Neural cell (in vitro differentiated cells): Measurements from ENCODE around the gene SAMMSON.

ENCODE experiments used
- POLR2AphosphoS5 ChIP-seq: IDR thresholded peaks from 2 replicates; pipeline ENCODE4 v1.6.1; 2012
- RAD21 ChIP-seq: fragments of 450-650 bp; conservative IDR thresholded peaks from 2 replicates; pipeline ENCODE4 v1.6.1; 2014; ENCODE audit warnings: antibody characterized with exemption, mild to moderate bottlenecking, moderate library complexity
- TF ChIP-seq, protein P1 (sequence below): fragments of 450-650 bp; IDR thresholded peaks from 2 replicates; pipeline ENCODE4 v1.5.1; 2014; ENCODE audit warnings: antibody characterized with exemption, mild to moderate bottlenecking, moderate library complexity; ENCODE audit not compliant: poor library complexity, severe bottlenecking

DNA sequence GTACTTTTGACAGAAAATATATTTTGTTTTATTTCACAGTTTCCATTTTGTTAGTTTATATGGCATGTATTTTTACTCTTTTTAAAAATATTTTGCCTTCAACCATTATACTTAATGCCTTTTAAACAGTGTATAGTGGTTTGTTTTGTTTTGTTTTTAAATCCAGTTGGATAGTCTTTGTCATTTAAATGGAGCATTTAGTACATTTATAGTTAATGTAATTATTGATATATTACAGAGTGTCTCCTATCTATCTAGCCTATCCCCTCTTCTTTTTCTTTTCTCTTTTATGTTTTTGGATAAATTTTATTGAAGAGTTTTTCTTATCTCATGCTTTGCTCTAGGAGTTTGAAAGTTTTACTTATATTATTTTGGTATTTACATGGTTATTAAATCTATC is 3.6 kb downstream of the SAMMSON start:
- TF ChIP-seq, protein P1, sequence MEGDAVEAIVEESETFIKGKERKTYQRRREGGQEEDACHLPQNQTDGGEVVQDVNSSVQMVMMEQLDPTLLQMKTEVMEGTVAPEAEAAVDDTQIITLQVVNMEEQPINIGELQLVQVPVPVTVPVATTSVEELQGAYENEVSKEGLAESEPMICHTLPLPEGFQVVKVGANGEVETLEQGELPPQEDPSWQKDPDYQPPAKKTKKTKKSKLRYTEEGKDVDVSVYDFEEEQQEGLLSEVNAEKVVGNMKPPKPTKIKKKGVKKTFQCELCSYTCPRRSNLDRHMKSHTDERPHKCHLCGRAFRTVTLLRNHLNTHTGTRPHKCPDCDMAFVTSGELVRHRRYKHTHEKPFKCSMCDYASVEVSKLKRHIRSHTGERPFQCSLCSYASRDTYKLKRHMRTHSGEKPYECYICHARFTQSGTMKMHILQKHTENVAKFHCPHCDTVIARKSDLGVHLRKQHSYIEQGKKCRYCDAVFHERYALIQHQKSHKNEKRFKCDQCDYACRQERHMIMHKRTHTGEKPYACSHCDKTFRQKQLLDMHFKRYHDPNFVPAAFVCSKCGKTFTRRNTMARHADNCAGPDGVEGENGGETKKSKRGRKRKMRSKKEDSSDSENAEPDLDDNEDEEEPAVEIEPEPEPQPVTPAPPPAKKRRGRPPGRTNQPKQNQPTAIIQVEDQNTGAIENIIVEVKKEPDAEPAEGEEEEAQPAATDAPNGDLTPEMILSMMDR = no peak
- TF ChIP-seq RAD21 = no peak
- TF ChIP-seq POLR2AphosphoS5 = no peak
